Measurements from ENCODE around the gene TGFBRAP1.

Gene TGFBRAP1, protein sequence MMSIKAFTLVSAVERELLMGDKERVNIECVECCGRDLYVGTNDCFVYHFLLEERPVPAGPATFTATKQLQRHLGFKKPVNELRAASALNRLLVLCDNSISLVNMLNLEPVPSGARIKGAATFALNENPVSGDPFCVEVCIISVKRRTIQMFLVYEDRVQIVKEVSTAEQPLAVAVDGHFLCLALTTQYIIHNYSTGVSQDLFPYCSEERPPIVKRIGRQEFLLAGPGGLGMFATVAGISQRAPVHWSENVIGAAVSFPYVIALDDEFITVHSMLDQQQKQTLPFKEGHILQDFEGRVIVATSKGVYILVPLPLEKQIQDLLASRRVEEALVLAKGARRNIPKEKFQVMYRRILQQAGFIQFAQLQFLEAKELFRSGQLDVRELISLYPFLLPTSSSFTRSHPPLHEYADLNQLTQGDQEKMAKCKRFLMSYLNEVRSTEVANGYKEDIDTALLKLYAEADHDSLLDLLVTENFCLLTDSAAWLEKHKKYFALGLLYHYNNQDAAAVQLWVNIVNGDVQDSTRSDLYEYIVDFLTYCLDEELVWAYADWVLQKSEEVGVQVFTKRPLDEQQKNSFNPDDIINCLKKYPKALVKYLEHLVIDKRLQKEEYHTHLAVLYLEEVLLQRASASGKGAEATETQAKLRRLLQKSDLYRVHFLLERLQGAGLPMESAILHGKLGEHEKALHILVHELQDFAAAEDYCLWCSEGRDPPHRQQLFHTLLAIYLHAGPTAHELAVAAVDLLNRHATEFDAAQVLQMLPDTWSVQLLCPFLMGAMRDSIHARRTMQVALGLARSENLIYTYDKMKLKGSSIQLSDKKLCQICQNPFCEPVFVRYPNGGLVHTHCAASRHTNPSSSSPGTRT

DNA sequence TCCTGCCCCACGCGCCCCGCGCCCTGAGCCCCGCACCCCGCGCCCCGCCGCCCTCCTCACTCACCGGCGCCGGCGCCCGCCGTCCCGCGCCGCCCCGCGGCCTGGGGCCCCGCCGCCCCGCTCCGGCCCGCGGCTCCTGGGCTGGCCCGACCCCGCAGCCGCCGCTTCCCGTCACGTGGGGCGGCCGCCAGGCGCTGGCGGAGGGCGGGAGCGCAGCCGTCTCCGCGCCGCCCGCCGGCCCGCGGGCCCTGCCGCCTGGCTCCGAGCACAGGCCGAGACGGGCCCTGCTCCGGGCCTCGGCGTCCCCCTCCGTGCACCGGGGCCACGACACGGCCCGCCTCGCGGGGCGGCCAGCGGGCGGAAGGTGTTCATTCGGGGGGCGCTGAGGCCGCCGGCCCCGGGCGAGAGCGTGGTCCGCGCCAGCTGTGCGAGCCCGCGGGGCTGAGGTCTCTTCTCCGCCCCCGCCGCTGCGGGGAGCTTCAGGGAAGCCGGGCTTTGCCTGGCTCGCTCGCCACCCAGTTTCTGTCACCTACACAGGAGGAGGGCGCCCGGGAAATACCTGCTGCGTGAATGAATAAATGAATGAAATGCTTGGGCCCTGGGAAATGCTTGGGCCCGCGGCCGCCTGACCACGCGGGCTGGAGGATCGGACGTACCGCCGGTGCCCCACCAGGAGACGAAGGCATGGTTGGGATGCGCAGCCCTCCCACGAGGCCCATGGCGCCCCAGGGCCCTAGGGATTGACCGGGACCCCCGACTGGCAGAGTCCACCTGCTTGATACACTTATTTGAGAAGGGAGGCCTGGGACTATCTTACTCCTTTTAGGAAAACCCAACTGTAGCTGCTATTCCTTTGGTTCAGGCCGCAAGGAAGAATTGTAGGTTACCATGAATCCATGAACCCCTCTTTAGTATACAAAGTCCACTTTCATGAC lies at the start of gene TGFBRAP1:
TSS of gene TGFBRAP1 (minus strand) at position 175 of the 935 bp plus-strand sequence. CDS start 21,434 bp downstream, outside the sequence.
- no peak for DNase-seq

DNA sequence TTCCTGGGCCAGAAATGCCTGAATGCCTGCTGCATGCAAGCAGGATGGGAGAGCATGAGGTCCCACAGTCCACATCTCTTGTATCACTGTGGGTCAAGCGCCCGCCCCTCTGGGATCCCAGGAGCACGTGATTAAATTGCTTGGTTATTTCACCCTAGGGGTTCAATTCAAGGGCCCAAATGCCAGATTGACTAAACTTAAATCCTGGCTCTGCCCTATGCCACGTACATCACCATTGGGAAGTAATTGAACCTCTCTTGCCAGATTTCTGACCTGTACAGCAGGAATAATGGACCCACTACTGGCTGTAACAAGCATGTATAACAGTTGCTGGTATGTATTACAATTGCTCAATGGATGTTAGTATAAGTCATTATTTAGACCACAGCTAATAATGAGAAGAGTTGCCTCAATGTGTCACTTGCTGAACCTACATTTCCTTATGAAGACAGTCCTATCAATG lies 49.4 kb upstream of the TGFBRAP1 start:
- no peak for DNase-seq

DNA sequence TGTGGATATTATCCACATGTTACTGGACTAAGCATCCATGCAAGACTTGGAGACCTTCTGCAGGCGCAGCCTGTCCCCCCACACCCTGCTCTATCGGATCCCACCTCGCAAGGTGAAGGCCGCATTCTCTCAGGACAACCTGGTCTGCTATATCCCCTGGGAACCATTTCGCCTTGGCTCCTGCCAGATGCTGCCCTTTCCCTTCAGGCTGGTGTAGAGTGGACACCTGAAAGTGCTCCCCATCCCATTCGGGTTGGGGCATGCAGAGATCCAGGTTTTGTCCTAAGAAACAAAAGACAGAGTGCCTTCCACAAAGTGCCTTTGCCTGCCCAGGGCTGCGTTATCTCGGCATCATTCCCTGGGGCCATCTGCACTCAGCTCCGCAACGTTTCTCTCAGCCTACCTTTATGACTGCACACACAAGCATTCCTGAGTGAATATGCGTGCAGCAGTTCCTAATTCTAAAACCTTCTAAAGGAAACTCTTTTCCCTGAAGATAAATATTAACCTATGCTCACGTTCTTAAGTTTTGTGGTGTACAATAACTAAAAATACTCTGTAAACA lies 48.8 kb upstream of the TGFBRAP1 start:
- no peak for DNase-seq

DNA sequence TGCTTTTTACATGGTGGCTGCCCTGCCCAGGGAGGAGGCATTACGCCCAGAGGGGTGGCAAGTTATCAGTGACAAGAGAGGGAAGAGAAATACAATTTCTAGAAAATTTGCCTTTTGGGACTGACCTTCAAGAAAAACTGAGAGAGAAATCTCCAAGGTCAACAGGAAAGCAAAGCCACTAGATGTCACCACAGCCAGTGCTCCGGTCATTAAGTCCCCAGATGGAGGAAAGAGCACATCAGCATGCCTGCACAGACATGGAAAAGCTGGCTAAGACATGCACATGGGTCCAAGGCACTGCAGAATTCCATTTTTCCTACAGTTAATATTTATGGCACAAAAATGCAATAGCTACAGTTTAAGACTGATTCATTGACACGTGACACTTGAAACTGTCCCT lies 48.3 kb upstream of the TGFBRAP1 start:
- no peak for DNase-seq

DNA sequence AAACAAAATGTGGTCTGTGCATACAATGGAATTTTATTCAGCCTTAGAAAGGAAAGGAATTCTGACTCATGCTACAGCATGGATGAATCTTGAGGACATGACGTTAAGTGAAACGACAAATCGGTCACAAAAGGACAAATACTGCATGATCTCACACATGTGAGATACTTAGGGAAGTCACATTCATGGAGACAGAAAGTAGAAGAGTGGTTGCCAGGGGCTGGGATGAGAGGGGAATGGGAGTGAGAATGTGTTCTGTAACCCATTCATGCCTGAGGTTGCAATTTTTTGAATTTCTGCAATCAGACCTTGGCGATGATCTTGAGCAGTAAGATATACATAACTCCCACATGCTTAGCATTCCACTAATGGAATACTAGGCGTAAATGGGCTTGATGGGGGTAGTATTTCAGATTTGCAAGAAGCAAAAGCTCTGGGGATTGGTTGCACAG lies 47.3 kb upstream of the TGFBRAP1 start:
- DNase-seq = no peak

DNA sequence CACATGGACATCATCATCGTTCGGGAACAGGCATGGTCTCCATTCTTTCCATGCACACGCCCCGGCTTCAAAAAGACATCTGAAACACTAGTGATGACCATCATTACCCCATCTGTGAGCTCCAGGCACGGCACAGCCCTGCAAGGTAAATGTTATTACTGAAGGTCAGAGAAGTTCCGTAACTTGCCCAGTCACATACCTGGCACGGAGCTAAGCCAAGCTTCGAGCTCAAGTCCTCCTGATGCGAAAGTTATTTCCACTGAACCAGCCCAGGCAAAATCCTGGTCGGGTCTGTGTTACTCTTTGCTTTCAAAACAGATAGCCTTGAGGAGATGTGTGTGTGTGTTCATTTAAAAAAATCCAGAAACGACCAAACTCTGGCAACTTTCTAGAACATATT lies 46.5 kb upstream of the TGFBRAP1 start:
- no peak for DNase-seq

DNA sequence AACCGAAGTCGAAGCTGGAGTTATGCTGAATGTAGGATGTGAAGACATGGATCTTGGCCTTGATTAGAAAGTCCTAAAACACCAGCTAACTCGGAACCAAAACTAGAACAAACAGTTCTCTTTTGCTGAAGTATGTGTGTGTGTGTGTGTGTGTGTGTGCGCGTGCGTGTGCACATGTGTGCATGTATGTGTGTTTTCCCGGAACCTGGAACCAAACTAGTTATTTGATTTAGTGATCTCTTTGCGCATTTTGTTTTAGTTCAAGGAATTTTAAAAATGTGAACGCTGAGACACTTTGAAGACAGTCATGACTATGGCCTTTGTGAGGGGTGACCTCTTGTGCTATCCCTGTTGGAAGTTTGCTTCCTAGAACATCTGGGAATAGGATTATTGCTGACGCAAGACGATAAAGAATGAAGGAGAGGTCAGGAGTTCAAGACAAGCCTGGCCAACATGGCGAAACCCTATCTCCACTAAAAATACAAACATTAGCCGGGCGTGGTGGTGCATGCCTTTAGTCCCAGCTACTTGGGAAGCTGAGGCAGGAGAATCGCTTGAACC lies 45.5 kb upstream of the TGFBRAP1 start:
- DNase-seq = no peak

DNA sequence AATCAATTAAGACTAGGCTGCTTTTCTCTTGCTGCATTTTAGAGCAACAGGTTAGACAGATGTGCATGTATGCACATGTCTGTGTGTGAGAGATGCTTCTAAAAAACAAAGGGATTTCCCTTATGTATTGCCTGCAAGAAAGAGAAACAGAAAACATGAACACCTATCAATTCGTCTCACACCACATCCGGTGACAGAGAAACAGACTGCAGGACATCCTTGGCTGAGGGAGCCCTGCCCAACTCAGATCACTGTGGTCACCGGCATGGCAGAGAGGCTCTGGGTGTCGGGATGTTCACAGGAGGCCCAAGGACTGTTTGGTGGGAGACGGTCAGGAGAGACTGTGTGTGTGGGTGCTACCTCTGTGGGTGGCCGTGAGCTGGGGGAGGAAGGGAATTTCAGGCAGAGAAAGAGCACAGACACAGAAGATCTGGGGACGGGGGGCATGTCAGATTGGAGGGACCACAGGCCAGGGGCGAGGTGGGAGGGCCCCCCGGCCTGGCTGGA lies 44.4 kb upstream of the TGFBRAP1 start:
- no peak for DNase-seq

DNA sequence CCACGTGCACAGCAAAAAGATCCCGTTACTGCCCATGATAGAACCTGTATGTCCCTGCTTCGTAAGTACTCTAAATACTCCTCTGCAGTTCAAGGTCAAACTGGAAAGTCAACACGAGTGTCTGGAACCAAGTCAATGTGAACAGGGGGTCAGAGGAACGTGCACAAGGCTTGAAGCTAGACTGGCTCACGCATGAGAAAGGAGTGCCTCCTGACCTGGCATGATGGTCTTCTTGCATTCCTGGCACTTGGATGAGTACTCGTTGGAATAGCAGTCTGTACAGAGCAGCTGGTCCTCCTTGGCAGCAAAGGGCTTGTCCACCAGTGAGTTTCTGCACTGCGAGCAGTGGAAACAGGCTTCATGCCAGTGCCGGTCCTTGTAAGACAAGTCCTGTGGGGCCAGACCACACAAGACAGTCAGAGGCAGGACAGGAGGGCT lies 43.8 kb upstream of the TGFBRAP1 start:
- no peak for DNase-seq

DNA sequence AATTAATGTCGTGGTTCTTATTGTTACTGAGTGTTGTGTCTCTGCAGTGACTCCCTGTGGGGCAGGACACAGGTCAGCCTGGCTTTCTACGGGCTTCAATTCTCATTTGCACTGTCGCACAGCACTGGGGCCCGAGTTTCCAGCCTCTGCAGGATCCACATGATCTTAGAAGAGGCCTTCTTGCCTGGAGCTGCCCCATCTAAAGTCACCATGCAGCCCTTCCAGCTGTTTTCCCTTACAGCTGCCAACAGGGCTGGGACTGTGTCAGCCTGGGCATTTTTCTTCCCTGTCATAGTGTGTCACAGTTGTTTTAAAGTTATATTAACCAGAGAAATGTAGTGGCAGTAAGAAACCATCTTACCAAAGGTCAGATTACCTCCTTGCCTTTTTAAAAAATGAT lies 42.3 kb upstream of the TGFBRAP1 start:
- DNase-seq = no peak

DNA sequence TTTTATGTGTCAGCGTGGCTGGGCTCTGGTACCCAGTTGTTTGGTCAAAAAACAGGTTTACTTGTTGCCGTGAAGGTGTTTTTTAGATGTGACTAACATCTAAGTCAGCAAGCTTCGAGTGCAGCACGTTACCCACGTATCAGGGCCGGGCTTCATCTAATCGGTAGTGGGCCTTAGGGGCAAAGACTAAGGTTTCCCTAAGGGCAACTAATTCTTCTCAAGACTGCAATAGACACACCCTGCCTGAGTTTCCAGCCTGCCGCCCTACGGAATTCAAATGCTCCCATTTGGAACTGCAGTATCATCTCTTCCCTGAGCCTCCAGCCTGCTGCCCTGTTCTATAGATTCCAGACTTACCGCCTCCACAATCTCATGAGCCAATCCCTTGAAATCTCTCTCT lies 41.6 kb upstream of the TGFBRAP1 start:
- no peak for DNase-seq

DNA sequence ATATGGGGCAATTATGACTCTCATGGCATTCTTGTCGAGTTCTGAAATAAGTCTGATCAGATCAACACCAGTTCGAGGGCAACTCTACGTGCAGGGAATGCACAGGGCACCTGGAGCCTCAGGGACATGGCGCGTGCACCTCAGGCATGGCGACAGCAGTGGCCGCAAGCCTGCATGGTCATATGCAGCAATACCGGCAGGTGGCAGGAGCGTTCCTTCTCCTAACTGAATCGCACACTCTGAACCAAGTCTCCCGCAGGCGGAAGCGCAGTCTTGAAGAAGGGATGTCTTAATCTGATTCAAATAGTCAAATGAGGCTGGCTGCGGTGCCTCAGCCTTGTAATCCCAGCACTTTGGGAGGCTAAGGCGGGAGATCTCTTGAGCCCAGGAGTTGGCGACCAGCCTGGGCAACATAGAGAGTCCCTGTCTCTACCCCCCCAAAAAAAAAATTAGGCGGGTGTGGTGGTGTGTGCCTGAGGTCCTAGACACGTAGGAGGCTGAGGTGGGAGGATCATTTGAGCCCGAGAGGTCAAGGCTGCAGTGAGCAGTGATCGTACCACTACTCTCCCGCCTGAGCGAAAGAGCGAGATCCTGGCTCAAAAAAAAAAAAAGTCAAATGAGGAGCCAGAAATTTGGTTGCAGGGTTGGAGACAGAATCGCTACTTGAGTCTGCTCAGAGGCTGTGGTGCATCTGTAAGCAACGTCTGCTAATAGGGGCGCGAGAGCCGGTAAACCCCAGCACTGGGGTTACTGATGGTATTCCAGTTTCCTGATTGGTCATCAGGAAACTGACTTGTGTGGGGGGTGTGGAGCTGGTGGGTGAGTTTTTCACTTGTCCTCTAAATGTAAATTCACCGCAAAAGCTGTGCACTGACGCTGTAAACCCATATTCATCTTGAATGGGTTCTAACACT lies 40.5 kb upstream of the TGFBRAP1 start:
- DNase-seq = peak; percentile 10

DNA sequence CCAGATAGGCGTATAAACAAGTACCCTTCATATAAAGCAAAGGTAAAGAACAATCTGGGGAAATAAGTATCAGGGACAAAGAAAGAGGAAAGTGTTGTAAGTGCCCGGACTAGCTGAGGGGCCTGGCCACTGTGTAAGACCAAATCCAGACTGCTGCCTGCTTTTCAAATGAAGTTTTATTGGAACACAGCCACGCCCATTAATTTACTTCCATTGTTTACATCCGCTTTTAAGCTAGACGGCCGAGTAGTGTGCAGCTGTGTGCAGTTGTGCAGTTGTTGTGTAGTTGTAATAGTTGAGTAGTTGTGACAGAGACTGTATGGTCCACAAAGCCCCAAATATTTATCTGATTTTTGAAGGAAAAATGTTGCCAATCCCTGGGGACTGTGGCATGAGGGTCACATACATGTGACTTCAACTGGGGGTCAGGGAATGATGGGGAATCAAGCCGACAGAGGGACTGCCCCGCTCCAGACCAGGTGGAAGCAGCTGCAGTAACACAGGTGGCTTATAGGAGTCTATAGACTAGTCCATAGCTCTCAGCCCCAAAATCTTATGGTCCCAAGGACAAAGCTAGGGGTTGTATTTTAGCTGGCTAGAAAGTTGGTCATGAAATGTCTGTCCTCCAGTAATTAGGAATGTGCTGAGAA lies 39.3 kb upstream of the TGFBRAP1 start:
- DNase-seq = no peak

DNA sequence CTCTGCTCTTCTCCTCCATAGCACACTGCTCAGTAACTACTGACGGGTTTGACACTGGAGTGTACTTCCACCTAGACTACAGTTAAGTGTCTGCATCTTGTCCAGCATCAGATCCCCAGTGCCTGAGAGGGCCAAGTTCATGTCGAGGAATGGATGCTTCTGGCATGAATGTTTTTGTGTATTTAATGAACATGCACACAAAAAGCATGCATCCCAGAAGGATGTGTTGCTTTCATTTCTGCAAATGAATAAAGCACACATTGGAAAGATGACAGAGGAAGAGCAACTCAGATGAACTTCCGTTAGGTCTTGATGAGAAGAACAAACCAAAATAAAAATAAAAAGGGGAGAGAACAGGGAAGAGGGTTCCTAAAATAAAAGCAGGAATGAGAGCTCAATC lies 35.7 kb upstream of the TGFBRAP1 start:
- no peak for DNase-seq

DNA sequence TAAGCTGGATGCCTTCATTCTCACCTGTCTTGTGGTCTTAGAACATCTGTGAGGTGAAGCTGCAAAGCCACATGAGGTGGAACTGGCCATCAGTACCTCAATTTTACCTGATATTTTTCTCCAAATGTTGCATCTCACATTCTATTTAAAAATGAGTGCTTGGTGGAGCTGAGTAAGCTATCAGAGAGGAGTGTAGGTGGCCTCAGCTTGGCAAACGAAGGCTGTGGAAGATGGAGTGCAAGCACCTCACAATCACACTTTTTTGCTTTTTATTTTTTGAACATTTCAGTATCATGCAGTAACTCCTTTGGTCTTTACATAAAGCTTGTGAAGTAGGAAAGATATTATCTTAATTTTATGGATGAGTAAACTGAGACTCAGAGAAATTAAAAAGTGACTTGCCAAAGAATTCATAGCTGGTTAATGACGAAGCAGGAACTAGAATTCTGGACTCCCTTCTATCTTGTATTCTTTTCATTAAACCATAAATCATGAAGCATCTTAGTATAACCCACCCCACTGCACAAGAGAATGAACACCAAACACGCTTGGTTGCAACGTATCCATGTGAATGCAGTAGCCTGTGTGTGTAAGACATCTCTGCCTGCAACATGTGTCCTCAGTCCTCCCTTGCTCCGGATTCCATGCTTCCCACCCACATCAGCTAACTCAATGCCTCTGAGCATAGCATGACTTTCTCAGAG lies 35.1 kb upstream of the TGFBRAP1 start:
- DNase-seq = no peak

DNA sequence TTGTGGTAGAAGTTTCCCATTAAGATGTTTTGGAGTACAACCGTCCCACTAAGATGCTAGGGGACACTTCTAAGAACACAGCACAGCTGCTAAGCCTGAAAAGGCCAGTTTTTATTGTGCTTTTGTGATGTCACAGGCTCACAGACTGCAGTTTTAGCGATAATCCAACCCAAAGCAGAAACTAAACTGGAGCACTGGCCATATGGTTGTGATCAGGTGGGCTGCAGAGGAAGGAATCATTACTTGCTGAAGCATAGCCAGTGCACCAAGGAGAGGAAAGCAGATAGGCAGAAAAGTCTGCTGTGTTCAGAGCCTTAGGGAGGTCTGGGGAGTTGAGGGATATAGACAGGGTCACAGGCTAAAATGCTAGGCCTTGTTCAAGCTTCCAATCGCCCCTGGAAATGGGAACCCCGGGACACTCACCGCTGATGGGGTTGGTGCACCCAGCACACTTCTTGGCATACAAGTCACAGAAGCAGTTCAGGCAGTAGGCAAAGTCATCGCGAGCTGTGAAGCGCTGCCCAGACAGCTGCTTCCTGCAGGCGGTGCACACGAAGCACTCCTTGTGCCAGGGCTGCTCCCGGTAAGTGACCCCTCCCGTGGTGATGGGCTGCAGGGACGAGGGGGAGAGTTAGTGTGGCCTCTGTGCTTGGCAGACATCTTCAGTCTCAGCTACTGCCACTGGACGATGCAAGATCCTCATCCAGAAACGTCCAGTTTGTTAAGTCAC lies 33.5 kb upstream of the TGFBRAP1 start:
- DNase-seq = no peak

DNA sequence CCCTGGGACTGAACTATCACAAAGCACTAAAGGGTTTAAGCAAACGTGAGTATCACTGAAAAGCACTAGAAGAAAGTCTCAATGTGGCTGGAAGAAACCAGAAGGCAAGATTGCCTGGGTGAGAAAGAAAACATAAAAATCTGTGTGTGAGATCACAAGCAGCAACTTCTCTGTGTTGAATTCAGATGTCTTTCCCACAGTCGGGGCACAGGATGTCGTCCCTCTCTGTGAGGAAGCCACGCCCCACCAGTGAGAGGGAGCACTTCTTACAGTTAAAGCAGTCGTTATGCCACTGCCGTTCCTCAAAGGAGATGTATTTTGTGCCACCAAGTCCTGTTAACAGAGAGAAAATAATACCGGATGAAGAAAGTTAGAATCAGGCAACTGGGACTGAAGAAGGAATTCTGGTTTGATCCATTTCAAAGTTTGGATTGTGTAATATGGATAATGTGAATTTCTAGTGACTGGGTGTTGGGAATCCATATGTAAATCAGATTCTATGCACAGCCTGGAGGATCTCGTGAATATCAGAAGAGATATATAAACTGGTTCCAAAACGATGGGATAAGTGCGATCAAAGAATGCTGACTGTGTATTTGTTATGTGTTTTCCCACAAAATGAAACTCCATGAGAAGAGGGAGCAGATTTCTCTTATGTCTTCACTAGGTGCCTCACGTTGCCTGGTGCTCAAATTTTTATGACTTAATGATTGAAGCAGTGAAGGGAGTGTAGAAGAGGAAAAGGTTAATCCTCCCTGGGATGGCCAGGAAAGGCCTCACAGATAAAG lies 31.8 kb upstream of the TGFBRAP1 start:
- DNase-seq = no peak

DNA sequence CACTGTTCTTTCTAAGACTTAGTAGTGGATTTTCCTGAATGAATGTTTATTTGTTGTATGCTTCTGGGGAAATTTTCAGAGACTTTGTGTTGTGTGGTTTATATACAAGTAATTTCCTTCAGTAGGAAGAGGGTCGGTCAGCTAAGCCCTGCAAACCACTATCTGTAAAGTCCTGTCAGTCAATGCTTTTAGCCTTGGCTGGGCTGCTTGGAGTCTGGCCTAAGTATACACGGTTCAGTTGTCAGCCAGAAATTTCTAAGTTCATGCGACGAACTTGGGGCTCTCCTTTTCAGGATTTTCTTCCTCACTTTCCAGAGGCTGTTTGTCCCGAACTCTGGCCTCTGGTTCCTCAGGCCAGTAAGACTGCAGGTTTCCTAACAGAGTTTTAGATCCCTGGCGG lies 29.1 kb upstream of the TGFBRAP1 start:
- DNase-seq = no peak
